ENCODE data around the gene SLC25A5. TPM values are rescaled to one million over a fixed set of nuclear protein-coding genes. Genes with fewer than 3 reads are reported as not detected.

The SLC25A5 gene
- total RNA-seq, 1 experiment from 2014 or later = 454 TPM

- Mint-ChIP-seq H3K27ac (no peak overlapping the region), H3K4me1 (no peaks in the 10 kb centered on the region), H3K4me3 (no peak overlapping the region), H3K9me3 (peaks cover 56 to 76% of the 10 kb centered on the region in 2 experiments), H3K36me3 (ENCODE audit: insufficient read depth in 1 of 3, low read depth in 3 of 3) (no peaks in the 10 kb centered on the region; a peak in 3 of 7 replicates), H3K27me3 (ENCODE audit: low read depth) (no peaks in the 10 kb centered on the region; the same call in 1 of the 2 replicates)
- Histone ChIP-seq H3K23ac (ENCODE audit: insufficient read length, low read depth, low read length) (no peak overlapping the region), H2BK15ac (ENCODE audit: low read depth, low read length) (no peak overlapping the region), H2BK20ac (ENCODE audit: low read depth, low read length, poor library complexity, severe bottlenecking) (no peak overlapping the region), H3K23me2 (ENCODE audit: insufficient read length, low read depth, low read length, poor library complexity, severe bottlenecking) (no peaks in the 10 kb centered on the region), H2BK120ac (ENCODE audit: low read depth, low read length, poor library complexity, severe bottlenecking) (no peak overlapping the region), H4K20me1 (ENCODE audit: control insufficient read depth, insufficient read depth, insufficient read length) (no peaks in the 10 kb centered on the region), H3K9me3 (ENCODE audit: control insufficient read depth, low read depth, low read length) (peaks cover 12% of the 10 kb centered on the region), H4K5ac (ENCODE audit: insufficient read length, low read depth, low read length) (no peak overlapping the region), H3K27me3 (ENCODE audit: insufficient read depth, low read length) (no peaks in the 10 kb centered on the region), H3K79me1 (ENCODE audit: insufficient read depth, low read depth, low read length, poor library complexity, severe bottlenecking) (no peaks in the 10 kb centered on the region), H3K9ac (ENCODE audit: extremely low read depth, insufficient read length, low read length) (no peak overlapping the region), H2BK12ac (ENCODE audit: insufficient read length, low read depth, low read length) (no peak overlapping the region), H2AK5ac (ENCODE audit: insufficient read length, low read length) (no peak overlapping the region), H3K4ac (ENCODE audit: low read depth, low read length) (no peak overlapping the region), H3K4me1 (ENCODE audit: insufficient read depth, low read length) (no peaks in the 10 kb centered on the region), H3K14ac (ENCODE audit: insufficient read depth, low read length) (no peak overlapping the region), H3K4me2 (ENCODE audit: insufficient read depth, insufficient read length, low read length) (no peak overlapping the region), H3K79me2 (ENCODE audit: insufficient read depth, low read length) (no peaks in the 10 kb centered on the region), H4K91ac (ENCODE audit: insufficient read length, low read depth, low read length) (no peak overlapping the region), H3K27ac (ENCODE audit: insufficient read length, low read depth, low read length) (no peak overlapping the region), H2BK5ac (ENCODE audit: insufficient read length, low read length) (no peak overlapping the region), H3K18ac (ENCODE audit: insufficient read length, low read depth, low read length) (no peak overlapping the region), H3K56ac (ENCODE audit: insufficient read length, low read depth, low read length) (no peak overlapping the region), H2AFZ (ENCODE audit: low read length) (no peak overlapping the region), H4K8ac (replicated peaks; ENCODE audit: insufficient read length, low read depth, low read length) (no peak overlapping the region), H3T11ph (ENCODE audit: low read length) (no peak overlapping the region)
- peak; percentile 70 for TF ChIP-seq CTCF (conservative IDR thresholded peaks at IDR 0.05)
- DNase-seq = peak; percentile 79
- no CpG with 5 or more reads among the region's 14 CpGs for WGBS (ENCODE audit: extremely low coverage, insufficient read length, low lambda C conversion rate)
These were observed 44.0 kb downstream of the SLC25A5 start for GRCh38 chrX:119512146-119512800.
